A673 (cell line): ENCODE data around the gene COL4A2. TPM values are rescaled to one million over a fixed set of nuclear protein-coding genes. Genes with fewer than 3 reads are reported as not detected.
"Not testable (repeated sequence)": the region's sequence is repeated elsewhere in the genome, so short reads cannot be mapped to it uniquely, and the experiment has no call there.

Experiments
- BruUV-seq: library from RNA; stranded (reverse); fragments of 400-500 nt; replicated peaks from 2 replicates; lab custom pipeline; 2021; lab: Mats Ljungman, UMichigan
- CTCF ChIA-PET: fragments of 300-600 bp; sonication (Branson Sonifier 250); formaldehyde crosslinking; loops from one replicate; lab custom pipeline; 2022; ENCODE audit warnings: antibody characterized with exemption; lab: Charles Lee
- POLR2A ChIA-PET: fragments of 300-600 bp; sonication (Branson Sonifier 250); formaldehyde crosslinking; loops from one replicate; lab custom pipeline; 2022; ENCODE audit warnings: antibody characterized with exemption; ENCODE audit not compliant: low non-redundant PET; lab: Charles Lee
- DNase-seq: peaks from one replicate; pipeline ENCODE4 v3.0.0-alpha.2; 2015; ENCODE audit warnings: low spot score
- H3K27ac ChIP-seq: fragments of 200-600 bp; sonication (generic); 2 replicates; pipeline ENCODE4 v1.5.1; 2016; ENCODE audit warnings: mixed run types, low read depth, mild to moderate bottlenecking, mixed read lengths, antibody characterized with exemption, low read length; ENCODE audit not compliant: poor library complexity, severe bottlenecking
- H3K27me3 ChIP-seq: fragments of 200-600 bp; sonication (generic); replicated peaks from 2 replicates; pipeline ENCODE4 v1.6.1; 2017; ENCODE audit warnings: mixed run types, low read depth, mild to moderate bottlenecking, mixed read lengths, antibody characterized with exemption, low read length; ENCODE audit not compliant: insufficient read depth, poor library complexity
- H3K36me3 ChIP-seq: fragments of 200-600 bp; sonication (generic); 2 replicates; pipeline ENCODE4 v1.6.1; 2016; ENCODE audit warnings: mixed run types, mild to moderate bottlenecking, mixed read lengths, antibody characterized with exemption, low read length; ENCODE audit not compliant: insufficient read depth, poor library complexity, severe bottlenecking
- H3K4me1 ChIP-seq: fragments of 200-600 bp; sonication (generic); 2 replicates; pipeline ENCODE4 v1.6.1; 2017; ENCODE audit warnings: mixed run types, mild to moderate bottlenecking, mixed read lengths, antibody characterized with exemption, low read length; ENCODE audit not compliant: insufficient read depth, poor library complexity, severe bottlenecking
- H3K4me3 ChIP-seq: fragments of 200-600 bp; sonication (generic); 2 replicates; pipeline ENCODE4 v1.5.1; 2016; ENCODE audit warnings: low read depth, mixed run types, mild to moderate bottlenecking, mixed read lengths, low read length; ENCODE audit not compliant: poor library complexity, severe bottlenecking
- H3K9me3 ChIP-seq: fragments of 200-600 bp; sonication (generic); 2 replicates; pipeline ENCODE4 v1.6.1; 2016; ENCODE audit warnings: mixed run types, low read depth, mild to moderate bottlenecking, mixed read lengths, antibody characterized with exemption, low read length; ENCODE audit not compliant: poor library complexity, severe bottlenecking
- CTCF ChIP-seq: fragments of 300-800, 200-600 bp; sonication (generic); conservative IDR thresholded peaks from 2 replicates; pipeline ENCODE4 v1.5.1; 2017; ENCODE audit warnings: low read depth, mild to moderate bottlenecking, antibody characterized with exemption, low read length, moderate library complexity, mixed read lengths
- EZH2 ChIP-seq: fragments of 200-600 bp; sonication (generic); IDR thresholded peaks from 2 replicates; pipeline ENCODE4 v1.6.1; 2017; ENCODE audit warnings: borderline replicate concordance, low read depth, mild to moderate bottlenecking, mixed read lengths, antibody characterized with exemption, low read length; ENCODE audit not compliant: poor library complexity, severe bottlenecking
- intact Hi-C: fragments of 100-400 bp; cut with micrococcal nuclease; formaldehyde crosslinking; loops from one replicate; pipeline ENCODE4 v1.10.0; 2022; ENCODE audit not compliant: unreplicated experiment
- total RNA-seq: library from RNA; stranded (reverse); gene quantifications from 2 replicates; pipeline ENCODE4 v1.2.3, GENCODE V29; 2021

The COL4A2 gene
- total RNA-seq, 1 experiment from 2014 or later = 184 TPM

- Histone ChIP-seq H3K4me3 (no peak overlapping the region), H3K36me3 (peaks cover 6% of the 10 kb centered on the region), H3K4me1 (peaks cover 40% of the 10 kb centered on the region), H3K27ac (peak overlapping the region; percentile 37), H3K27me3 (no peaks in the 10 kb centered on the region), H3K9me3 (no peaks in the 10 kb centered on the region)
- intact Hi-C loops = no loop called here
- CTCF ChIA-PET = no interaction called here
- no peak for DNase-seq
- TF ChIP-seq EZH2 (no peak), CTCF (no peak)
- no TSS peak for BruUV-seq
- POLR2A ChIA-PET = no interaction called here
These were observed 4.6 kb downstream of the COL4A2 start for GRCh38 chr13:110311443-110312338.

GRCh38 chr13:110312339-110313031 is 5.4 kb downstream of the COL4A2 start:
- H3K4me3 ChIP-seq = no peak overlapping the region
- H3K27ac ChIP-seq = peak overlapping the region; percentile 37
- no peaks in the 10 kb centered on the region for H3K27me3 ChIP-seq
- no peaks in the 10 kb centered on the region for H3K9me3 ChIP-seq
- no peak for TF ChIP-seq CTCF
- no peak for TF ChIP-seq EZH2
- peaks cover 40% of the 10 kb centered on the region for H3K4me1 ChIP-seq
- H3K36me3 ChIP-seq = peaks cover 13% of the 10 kb centered on the region
- ChIA-PET CTCF (no interaction called here), POLR2A (no interaction called here)
- intact Hi-C loops = no loop called here
- DNase-seq = no peak
- BruUV-seq = no TSS peak

- Histone ChIP-seq H3K36me3 (peaks cover 13% of the 10 kb centered on the region), H3K4me1 (peaks cover 48% of the 10 kb centered on the region)
- H3K4me3 ChIP-seq, H3K9me3 ChIP-seq, BruUV-seq, H3K27ac ChIP-seq, DNase-seq, intact Hi-C loops, CTCF ChIA-PET, POLR2A ChIA-PET, H3K27me3 ChIP-seq: not testable (repeated sequence)
These were observed 6.2 kb downstream of the COL4A2 start for GRCh38 chr13:110313261-110313660.

GRCh38 chr13:110313733-110314132 is 6.6 kb downstream of the COL4A2 start:
- BruUV-seq, POLR2A ChIA-PET, H3K27me3 ChIP-seq, H3K9me3 ChIP-seq, H3K27ac ChIP-seq, H3K4me3 ChIP-seq, CTCF ChIA-PET, intact Hi-C loops, DNase-seq: not testable (repeated sequence)
- Histone ChIP-seq H3K36me3 (peaks cover 13% of the 10 kb centered on the region), H3K4me1 (peaks cover 52% of the 10 kb centered on the region)
